ENCODE measurements around the gene CLDN22. TPM values are rescaled to one million over a fixed set of nuclear protein-coding genes. Genes with fewer than 3 reads are reported as not detected.

The CLDN22 gene
- polyA plus RNA-seq, 1 experiment, result 0.06 TPM

- Histone ChIP-seq H3K27me3 (ENCODE audit: control insufficient read depth, insufficient read depth, low read length) (no peaks in the 10 kb centered on the region), H3K36me3 (ENCODE audit: control insufficient read depth, insufficient read depth, low read length) (peaks cover 5% of the 10 kb centered on the region)
Observed at GRCh38 chr4:183272384-183272783, 47.7 kb downstream of the CLDN22 start.

GRCh38 chr4:183268556-183268955, 51.5 kb downstream of the CLDN22 start:
- Histone ChIP-seq H3K4me3 (ENCODE audit: low read depth, low read length) (no peak overlapping the region), H3K36me3 (ENCODE audit: control insufficient read depth, insufficient read depth, low read length) (peaks cover 5% of the 10 kb centered on the region), H3K27me3 (ENCODE audit: control insufficient read depth, insufficient read depth, low read length) (no peaks in the 10 kb centered on the region)
- ChIA-PET POLR2A (no interaction called here), CTCF (no interaction called here)
- DNase-seq (ENCODE audit: low read depth), result no peak
- TF ChIP-seq CTCF (IDR thresholded peaks at IDR 0.05; ENCODE audit: insufficient read depth, low read depth, low read length), result no peak

More at GRCh38 chr4:183272384-183272783, 47.7 kb downstream of the CLDN22 start:
- TF ChIP-seq CTCF (IDR thresholded peaks at IDR 0.05; ENCODE audit: insufficient read depth, low read depth, low read length), result no peak
- ChIA-PET POLR2A (no interaction called here), CTCF (interaction anchor here (0.6 to 1.8 kb wide), 3 partner anchors 10 to 606 kb away, joined by 3 to 5 read pairs (median 4); no protein-coding TSS in a partner anchor)
- no peak for DNase-seq (ENCODE audit: low read depth)
- no peak overlapping the region for H3K4me3 ChIP-seq (ENCODE audit: low read depth, low read length)

Other genes starting within 250 kb of the CLDN22 start
- 32.0 and 36.8 TPM in 2 replicates for gene WWC2, start 221.0 kb downstream of the CLDN22 start, polyA plus RNA-seq (2011; rRNA removed)
- not detected in 2 replicates for gene CLDN24, start 2.1 kb upstream of the CLDN22 start, polyA plus RNA-seq (2011; rRNA removed)
- gene CDKN2AIP, start 124.4 kb upstream of the CLDN22 start, polyA plus RNA-seq (2011; rRNA removed), result 9.4 and 12.0 TPM in 2 replicates
- 4.4 and 8.2 TPM in 2 replicates for gene ING2, start 184.8 kb upstream of the CLDN22 start, polyA plus RNA-seq (2011; rRNA removed)

Measured in BJ (cell line).